Breast epithelium (tissue), 4 donors: ENCODE measurements around the gene F12. TPM values are rescaled to one million over a fixed set of nuclear protein-coding genes. Genes with fewer than 3 reads are reported as not detected.

ENCODE experiments used
- DNase-seq, 2 donors: peaks; one replicate each; pipeline ENCODE4 v3.0.0-alpha.2; 2019; ENCODE audit warnings: low spot score in 2 of 2
- H3K27ac ChIP-seq, 2 donors: fragments of 200-600 bp; sonication (generic) in 1 of 2; one replicate each; pipeline ENCODE4 v1.5.1; 2016 to 2019; ENCODE audit warnings: mild to moderate bottlenecking in 1 of 2
- H3K27me3 ChIP-seq, 2 donors: fragments of 200-600 bp; sonication (generic) in 1 of 2; one replicate each; pipeline versions ENCODE4 v1.5.1 to v1.6.0; 2017 to 2019; ENCODE audit warnings: control low read depth in 1 of 2, mild to moderate bottlenecking in 1 of 2
- H3K36me3 ChIP-seq: fragments of 200-600 bp; one replicate; pipeline ENCODE4 v1.5.1; 2019
- H3K4me1 ChIP-seq, 2 donors: fragments of 200-600 bp; sonication (generic); one replicate each; pipeline ENCODE4 v1.5.1; 2016 to 2019; ENCODE audit warnings: control low read depth in 1 of 2
- H3K4me3 ChIP-seq, 3 donors: fragments of 200-600 bp; sonication (generic); 1 replicate in 2 of 3; 2 replicates in 1 of 3; pipeline ENCODE4 v1.5.1; 2016 to 2019; ENCODE audit warnings: mild to moderate bottlenecking in 3 of 3, moderate library complexity in 2 of 3
- H3K9me3 ChIP-seq, 2 donors: fragments of 200-600 bp; sonication (generic) in 1 of 2; one replicate each; pipeline ENCODE4 v1.5.1; 2016 to 2019; ENCODE audit warnings: control low read depth in 1 of 2
- CTCF ChIP-seq, 3 donors: fragments of 450-650 bp; IDR thresholded peaks; one replicate each; pipeline ENCODE4 v1.5.1; 2016 to 2017; ENCODE audit warnings: antibody characterized with exemption in 3 of 3, mild to moderate bottlenecking in 3 of 3, moderate library complexity in 3 of 3
- POLR2A ChIP-seq: fragments of 450-650 bp; IDR thresholded peaks from one replicate; pipeline ENCODE4 v1.6.1; 2016; ENCODE audit warnings: antibody characterized with exemption, mild to moderate bottlenecking, moderate library complexity
- POLR2AphosphoS5 ChIP-seq, 3 donors: sonication (generic); formaldehyde crosslinking; IDR thresholded peaks; one replicate each; pipeline ENCODE4 v1.6.1; 2017; ENCODE audit warnings: antibody characterized with exemption in 3 of 3
- intact Hi-C: fragments of 100-400 bp; cut with DNase I; formaldehyde crosslinking; loops from one replicate; pipeline ENCODE4 v1.15.1; 2023; ENCODE audit warnings: low total_unique reads
- total RNA-seq, 3 donors: library from RNA; depleted of rRNA; stranded (reverse); fragments of >200 nt; gene quantifications; one replicate each; pipeline ENCODE4 v1.1.0, GENCODE V29; 2016

Gene F12
- total RNA-seq, 3 donors from 2014 or later: 0.64 to 2.9 (median 2.6) TPM

- no peak for TF ChIP-seq POLR2AphosphoS5 (IDR thresholded peaks at IDR 0.05)
- no peak for TF ChIP-seq CTCF (IDR thresholded peaks at IDR 0.05)
- no peak for TF ChIP-seq POLR2A
- intact Hi-C loops: no loop called here
- H3K9me3 ChIP-seq: no peaks in the 10 kb centered on the region
- no peaks in the 10 kb centered on the region for H3K27me3 ChIP-seq
- H3K4me1 ChIP-seq: no peaks in the 10 kb centered on the region
- no peak overlapping the region for H3K27ac ChIP-seq
- H3K4me3 ChIP-seq: no peak overlapping the region
- no peaks in the 10 kb centered on the region for H3K36me3 ChIP-seq
- no peak for DNase-seq
Observed at GRCh38 chr5:177392765-177393164, 16.6 kb downstream of the F12 start.

- no peaks in the 10 kb centered on the region for H3K27me3 ChIP-seq
- H3K4me1 ChIP-seq: no peaks in the 10 kb centered on the region
- no peaks in the 10 kb centered on the region for H3K36me3 ChIP-seq
- no peaks in the 10 kb centered on the region for H3K9me3 ChIP-seq
- TF ChIP-seq POLR2A (no peak), CTCF (IDR thresholded peaks at IDR 0.05) (peak; percentile 94 to 97 (median 97)), POLR2AphosphoS5 (IDR thresholded peaks at IDR 0.05) (peak in 1 of 3 donors; percentile 22)
- H3K27ac ChIP-seq: peak overlapping the region; percentile 46 to 62
- no peak overlapping the region for H3K4me3 ChIP-seq
- DNase-seq: peak; percentile 69 to 84
- intact Hi-C loops: no loop called here
Observed at GRCh38 chr5:177390363-177391300, 18.7 kb downstream of the F12 start.

- H3K9me3 ChIP-seq: no peaks in the 10 kb centered on the region
- no peaks in the 10 kb centered on the region for H3K36me3 ChIP-seq
- H3K27ac ChIP-seq: peak overlapping the region; percentile 46 to 62
- H3K4me1 ChIP-seq: no peaks in the 10 kb centered on the region
- DNase-seq: peak in 1 of 2 donors; percentile 61
- intact Hi-C loops: no loop called here
- H3K4me3 ChIP-seq: peak overlapping the region in 1 of 3 donors; percentile 6
- peak in 1 of 3 donors; percentile 17 for TF ChIP-seq CTCF (IDR thresholded peaks at IDR 0.05)
- no peak for TF ChIP-seq POLR2A
- H3K27me3 ChIP-seq: no peaks in the 10 kb centered on the region
Observed at GRCh38 chr5:177389241-177390169, 19.9 kb downstream of the F12 start.

- no peak for DNase-seq
- Histone ChIP-seq H3K4me1 (no peaks in the 10 kb centered on the region), H3K4me3 (no peak overlapping the region), H3K36me3 (no peaks in the 10 kb centered on the region), H3K27me3 (no peaks in the 10 kb centered on the region), H3K9me3 (no peaks in the 10 kb centered on the region), H3K27ac (peak overlapping the region; percentile 46 to 62)
- intact Hi-C loops: no loop called here
- TF ChIP-seq POLR2A: no peak
- TF ChIP-seq CTCF (IDR thresholded peaks at IDR 0.05): no peak
- no peak for TF ChIP-seq POLR2AphosphoS5 (IDR thresholded peaks at IDR 0.05)
Observed at GRCh38 chr5:177388521-177389052, 20.8 kb downstream of the F12 start.
